ENCODE measurements around the gene ZNFX1.
"Not testable (repeated sequence)": the region's sequence is repeated elsewhere in the genome, so short reads cannot be mapped to it uniquely, and the experiment has no call there.

ZNFX1 gene

GRCh38 chr20:49219924-49220831 is 57.7 kb downstream of the ZNFX1 start:
- DNase-seq (ENCODE audit: low read depth in 1 of 2, low spot score in 1 of 2) = no peak
- no peak for TF ChIP-seq JUND (IDR thresholded peaks at IDR 0.05; ENCODE audit: low read depth)
- in situ Hi-C loops (cut with HindIII; ENCODE audit: low pct_unique_long_range_greater_than_20kb, low sequenced_read_pairs) = no loop called here

- DNase-seq (ENCODE audit: low read depth in 1 of 2, low spot score in 1 of 2) = peak; percentile 89 to 100
- in situ Hi-C loops (cut with HindIII; ENCODE audit: low pct_unique_long_range_greater_than_20kb, low sequenced_read_pairs) = no loop called here
These were observed 58.5 kb downstream of the ZNFX1 start, which contains the start of gene DDX27 for GRCh38 chr20:49219091-49219923. Gene DDX27 (plus strand): TSS chr20:49219416. CDS start chr20:49219449, 33 bp downstream.

GRCh38 chr20:49218739-49219090 is 59.1 kb downstream of the ZNFX1 start:
- in situ Hi-C loops (cut with HindIII; ENCODE audit: low pct_unique_long_range_greater_than_20kb, low sequenced_read_pairs); DNase-seq (ENCODE audit: low read depth in 1 of 2, low spot score in 1 of 2): not testable (repeated sequence)

More at GRCh38 chr20:49219091-49219923, 58.5 kb downstream of the ZNFX1 start, which contains the start of gene DDX27:
- TF ChIP-seq JUND (IDR thresholded peaks at IDR 0.05; ENCODE audit: low read depth) = no peak

GRCh38 chr20:49216991-49217578 is 60.8 kb downstream of the ZNFX1 start:
- TF ChIP-seq JUND (IDR thresholded peaks at IDR 0.05; ENCODE audit: low read depth) = no peak
- in situ Hi-C loops (cut with HindIII; ENCODE audit: low pct_unique_long_range_greater_than_20kb, low sequenced_read_pairs) = no loop called here
- peak; percentile 51 to 96 for DNase-seq (ENCODE audit: low read depth in 1 of 2, low spot score in 1 of 2)

- DNase-seq (ENCODE audit: low read depth in 1 of 2, low spot score in 1 of 2) = no peak
- no peak for TF ChIP-seq JUND (IDR thresholded peaks at IDR 0.05; ENCODE audit: low read depth)
- in situ Hi-C loops (cut with HindIII; ENCODE audit: low pct_unique_long_range_greater_than_20kb, low sequenced_read_pairs) = no loop called here
These were observed 62.6 kb downstream of the ZNFX1 start for GRCh38 chr20:49215232-49215631.

- in situ Hi-C loops (cut with HindIII; ENCODE audit: low pct_unique_long_range_greater_than_20kb, low sequenced_read_pairs) = no loop called here
- no peak for DNase-seq (ENCODE audit: low read depth in 1 of 2, low spot score in 1 of 2)
- no peak for TF ChIP-seq JUND (IDR thresholded peaks at IDR 0.05; ENCODE audit: low read depth)
These were observed 63.3 kb downstream of the ZNFX1 start for GRCh38 chr20:49214571-49214970.

- TF ChIP-seq JUND (IDR thresholded peaks at IDR 0.05; ENCODE audit: low read depth) = no peak
- DNase-seq (ENCODE audit: low read depth in 1 of 2, low spot score in 1 of 2) = no peak
- in situ Hi-C loops (cut with HindIII; ENCODE audit: low pct_unique_long_range_greater_than_20kb, low sequenced_read_pairs) = no loop called here
These were observed 67.1 kb downstream of the ZNFX1 start for GRCh38 chr20:49210757-49211110.

- in situ Hi-C loops (cut with HindIII; ENCODE audit: low pct_unique_long_range_greater_than_20kb, low sequenced_read_pairs) = no loop called here
- TF ChIP-seq JUND (IDR thresholded peaks at IDR 0.05; ENCODE audit: low read depth) = no peak
- peak in 1 of 2 experiments; percentile 28 for DNase-seq (ENCODE audit: low read depth in 1 of 2, low spot score in 1 of 2)
These were observed 67.6 kb downstream of the ZNFX1 start for GRCh38 chr20:49210101-49210756.

- in situ Hi-C loops (cut with HindIII; ENCODE audit: low pct_unique_long_range_greater_than_20kb, low sequenced_read_pairs) = no loop called here
- no peak for TF ChIP-seq JUND (IDR thresholded peaks at IDR 0.05; ENCODE audit: low read depth)
- DNase-seq (ENCODE audit: low read depth in 1 of 2, low spot score in 1 of 2) = no peak
These were observed 70.8 kb downstream of the ZNFX1 start for GRCh38 chr20:49207076-49207475.

- TF ChIP-seq JUND (IDR thresholded peaks at IDR 0.05; ENCODE audit: low read depth) = no peak
- no peak for DNase-seq (ENCODE audit: low read depth in 1 of 2, low spot score in 1 of 2)
- in situ Hi-C loops (cut with HindIII; ENCODE audit: low pct_unique_long_range_greater_than_20kb, low sequenced_read_pairs) = no loop called here
These were observed 74.1 kb downstream of the ZNFX1 start for GRCh38 chr20:49203746-49204145.

GRCh38 chr20:49203011-49203410 is 74.8 kb downstream of the ZNFX1 start:
- in situ Hi-C loops (cut with HindIII; ENCODE audit: low pct_unique_long_range_greater_than_20kb, low sequenced_read_pairs) = no loop called here
- DNase-seq (ENCODE audit: low read depth in 1 of 2, low spot score in 1 of 2) = no peak

GRCh38 chr20:49199729-49200293 is 78.0 kb downstream of the ZNFX1 start:
- TF ChIP-seq JUND (IDR thresholded peaks at IDR 0.05; ENCODE audit: low read depth) = no peak
- DNase-seq (ENCODE audit: low read depth in 1 of 2, low spot score in 1 of 2) = no peak
- in situ Hi-C loops (cut with HindIII; ENCODE audit: low pct_unique_long_range_greater_than_20kb, low sequenced_read_pairs) = no loop called here

More at GRCh38 chr20:49203011-49203410, 74.8 kb downstream of the ZNFX1 start:
- TF ChIP-seq JUND (IDR thresholded peaks at IDR 0.05; ENCODE audit: low read depth) = no peak

- in situ Hi-C loops (cut with HindIII; ENCODE audit: low pct_unique_long_range_greater_than_20kb, low sequenced_read_pairs) = not testable (repeated sequence)
These were observed 84.8 kb downstream of the ZNFX1 start for GRCh38 chr20:49192944-49193518.

More at GRCh38 chr20:49192944-49193518, 84.8 kb downstream of the ZNFX1 start:
- DNase-seq (ENCODE audit: low read depth in 1 of 2, low spot score in 1 of 2) = not testable (repeated sequence)
